Left ventricle myocardium inferior (tissue), 1 donor: Measurements from ENCODE around the gene C3AR1. TPM values are rescaled to one million over a fixed set of nuclear protein-coding genes. Genes with fewer than 3 reads are reported as not detected.
"Not testable (repeated sequence)": the region's sequence is repeated elsewhere in the genome, so short reads cannot be mapped to it uniquely, and the experiment has no call there.

Experiments used
- DNase-seq: peaks from one replicate; pipeline ENCODE4 v3.0.0-alpha.2; 2020
- H3K27ac ChIP-seq: fragments of 200-600 bp; replicated peaks from 2 replicates; pipeline ENCODE4 v1.8.0; 2021
- H3K27me3 ChIP-seq: fragments of 200-600 bp; 2 replicates; pipeline ENCODE4 v1.8.0; 2021; ENCODE audit warnings: low read depth
- H3K36me3 ChIP-seq: fragments of 200-600 bp; 2 replicates; pipeline ENCODE4 v1.8.0; 2021
- H3K4me1 ChIP-seq: fragments of 200-600 bp; 2 replicates; pipeline ENCODE4 v1.8.0; 2021
- H3K4me3 ChIP-seq: fragments of 200-600 bp; 2 replicates; pipeline ENCODE4 v1.8.0; 2021; ENCODE audit warnings: mild to moderate bottlenecking, moderate library complexity
- H3K9me3 ChIP-seq: fragments of 200-600 bp; replicated peaks from 2 replicates; pipeline ENCODE4 v1.8.0; 2021
- CTCF ChIP-seq: fragments of 200-600 bp; IDR thresholded peaks from 2 replicates; pipeline ENCODE4 v1.8.0; 2021; ENCODE audit warnings: antibody characterized with exemption, mild to moderate bottlenecking, borderline replicate concordance
- intact Hi-C: fragments of 100-400 bp; cut with micrococcal nuclease; formaldehyde crosslinking; loops from one replicate; pipeline ENCODE4 v1.11.0; 2022
- long read RNA-seq: library from polyadenylated mRNA; unstranded; transcript quantifications from one replicate; pipeline ENCODE4 v2.0.0, GENCODE V29; 2021
- total RNA-seq: library from RNA; stranded (reverse); fragmentation: NEBNext Ultra II Directional; extraction: Animal tissue kit (Norgen Biotek cat#: 25700); gene quantifications from one replicate; pipeline ENCODE4 v1.2.1, GENCODE V29; 2021
- donor health status: DM: no; HTN: yes; CAD: no; lungs with severe emphysema.

The C3AR1 gene
- 5.5 TPM for total RNA-seq
- long read RNA-seq, transcript C3AR1-201 (2 exons, 2,088 nt): major isoform, 5 of 7 reads
- long read RNA-seq, partial matches to known transcripts: 0 of 7 reads
- long read RNA-seq, other reads (novel, unspliced or antisense): 2 of 7 reads

GRCh38 chr12:8065991-8066594 lies at the start of gene C3AR1:
TSS of gene C3AR1 (minus strand) at chr12:8066359. CDS start at chr12:8060185, 6,174 bp downstream.
- Histone ChIP-seq H3K4me3 (peak within 1 kb of the TSS; percentile 9), H3K36me3 (no peaks in the 10 kb centered on the region), H3K27me3 (no peaks in the 10 kb centered on the region), H3K9me3 (no peaks in the 10 kb centered on the region), H3K27ac (peak within 1 kb of the TSS; percentile 24), H3K4me1 (no peaks in the 10 kb centered on the region)
- intact Hi-C loops: no loop called here
- DNase-seq: no peak
- TF ChIP-seq CTCF: no peak

- H3K27me3 ChIP-seq, DNase-seq, H3K36me3 ChIP-seq, H3K4me1 ChIP-seq, H3K4me3 ChIP-seq, intact Hi-C loops, H3K27ac ChIP-seq, H3K9me3 ChIP-seq: not testable (repeated sequence)
Observed at GRCh38 chr12:8113117-8113516, 47.0 kb upstream of the C3AR1 start.

- peak; percentile 66 for DNase-seq
- no peaks in the 10 kb centered on the region for H3K27me3 ChIP-seq
- H3K9me3 ChIP-seq: peaks cover 6% of the 10 kb centered on the region
- TF ChIP-seq CTCF: peak; percentile 98
- H3K27ac ChIP-seq: no peak overlapping the region
- H3K4me1 ChIP-seq: no peaks in the 10 kb centered on the region
- H3K4me3 ChIP-seq: no peak overlapping the region
- intact Hi-C loops: no loop called here
- peaks cover 33% of the 10 kb centered on the region for H3K36me3 ChIP-seq
Observed at GRCh38 chr12:8108808-8109398, 42.7 kb upstream of the C3AR1 start.

GRCh38 chr12:8099235-8099634 lies 33.1 kb upstream of the C3AR1 start:
- no peak for TF ChIP-seq CTCF
- Histone ChIP-seq H3K9me3 (peaks cover 7% of the 10 kb centered on the region), H3K4me3 (no peak overlapping the region), H3K27me3 (no peaks in the 10 kb centered on the region), H3K27ac (no peak overlapping the region), H3K4me1 (no peaks in the 10 kb centered on the region), H3K36me3 (peaks cover 68% of the 10 kb centered on the region)
- no peak for DNase-seq
- intact Hi-C loops: no loop called here

- no peak for DNase-seq
- Histone ChIP-seq H3K4me3 (no peak overlapping the region), H3K36me3 (peaks cover 91% of the 10 kb centered on the region), H3K27me3 (no peaks in the 10 kb centered on the region), H3K9me3 (no peaks in the 10 kb centered on the region), H3K4me1 (no peaks in the 10 kb centered on the region), H3K27ac (no peak overlapping the region)
- no peak for TF ChIP-seq CTCF
- intact Hi-C loops: no loop called here
Observed at GRCh38 chr12:8096281-8096915, 30.2 kb upstream of the C3AR1 start.

- no peak overlapping the region for H3K4me3 ChIP-seq
- H3K36me3 ChIP-seq: peaks cover 82% of the 10 kb centered on the region
- H3K27ac ChIP-seq: no peak overlapping the region
- intact Hi-C loops: no loop called here
- H3K27me3 ChIP-seq: no peaks in the 10 kb centered on the region
- no peaks in the 10 kb centered on the region for H3K9me3 ChIP-seq
- DNase-seq: no peak
- no peaks in the 10 kb centered on the region for H3K4me1 ChIP-seq
- TF ChIP-seq CTCF: no peak
Observed at GRCh38 chr12:8093291-8093690, 27.1 kb upstream of the C3AR1 start.
